HFF-Myc (cell line): ENCODE measurements around the gene PIAS4.

Experiments used
- DNase-seq: peaks from one replicate; pipeline ENCODE4 v3.0.0-alpha.2; 2011; ENCODE audit warnings: low read depth; ENCODE audit errors: extremely low read depth
- H3K4me3 ChIP-seq: replicated peaks from 2 replicates; pipeline ENCODE4 v1.5.1; 2011; ENCODE audit warnings: low read depth, mild to moderate bottlenecking, control low read depth, low read length
- TF ChIP-seq, protein P1 (sequence below): IDR thresholded peaks from 2 replicates; pipeline ENCODE4 v1.5.1; 2012; ENCODE audit warnings: mild to moderate bottlenecking, low read depth, low read length, control low read depth; ENCODE audit errors: missing control alignments

Gene PIAS4

DNA sequence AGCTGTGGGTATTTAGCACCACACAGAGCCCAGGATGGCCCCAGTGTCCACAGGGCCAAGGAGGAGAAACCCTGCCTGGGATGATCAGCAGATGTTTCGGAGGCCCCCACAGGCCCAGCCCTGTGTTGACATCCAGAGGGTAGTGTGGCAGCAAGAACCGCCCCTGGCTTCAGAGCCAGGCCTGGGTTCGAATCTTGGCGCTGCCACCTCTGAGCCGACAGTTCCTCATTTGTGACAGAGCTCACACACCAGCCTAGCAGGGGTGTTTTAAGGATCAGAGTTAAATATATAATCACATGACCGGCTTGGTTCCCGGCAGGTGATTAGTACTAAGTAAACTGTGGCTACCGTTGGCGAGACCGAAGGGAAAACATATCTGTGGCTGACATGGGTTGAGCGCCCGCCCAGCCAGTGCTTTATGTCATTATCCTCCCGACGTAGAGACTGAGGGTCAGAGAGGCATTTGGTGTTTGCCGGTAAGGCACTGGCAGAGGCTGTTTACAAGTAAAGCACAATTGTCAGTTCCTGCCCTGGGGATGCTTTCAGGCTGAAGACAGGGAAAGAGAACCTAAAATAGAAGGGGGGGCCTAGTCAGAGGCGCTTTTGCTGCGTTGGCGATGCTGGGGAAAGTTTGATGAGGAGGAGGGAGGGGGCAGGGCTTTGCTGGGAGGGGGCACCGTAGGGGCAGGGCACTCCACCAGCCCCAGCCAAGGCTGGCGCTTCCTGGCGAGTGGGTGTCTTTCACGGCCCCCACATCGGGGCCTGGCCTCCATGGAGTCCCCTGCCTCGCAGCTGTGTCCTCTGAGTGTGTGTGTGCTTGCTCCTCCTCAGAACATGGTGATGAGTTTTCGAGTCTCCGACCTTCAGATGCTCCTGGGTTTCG, 4.8 kb downstream of the PIAS4 start:
- DNase-seq, result no peak
- no peak overlapping the region for H3K4me3 ChIP-seq
- TF ChIP-seq, protein P1, sequence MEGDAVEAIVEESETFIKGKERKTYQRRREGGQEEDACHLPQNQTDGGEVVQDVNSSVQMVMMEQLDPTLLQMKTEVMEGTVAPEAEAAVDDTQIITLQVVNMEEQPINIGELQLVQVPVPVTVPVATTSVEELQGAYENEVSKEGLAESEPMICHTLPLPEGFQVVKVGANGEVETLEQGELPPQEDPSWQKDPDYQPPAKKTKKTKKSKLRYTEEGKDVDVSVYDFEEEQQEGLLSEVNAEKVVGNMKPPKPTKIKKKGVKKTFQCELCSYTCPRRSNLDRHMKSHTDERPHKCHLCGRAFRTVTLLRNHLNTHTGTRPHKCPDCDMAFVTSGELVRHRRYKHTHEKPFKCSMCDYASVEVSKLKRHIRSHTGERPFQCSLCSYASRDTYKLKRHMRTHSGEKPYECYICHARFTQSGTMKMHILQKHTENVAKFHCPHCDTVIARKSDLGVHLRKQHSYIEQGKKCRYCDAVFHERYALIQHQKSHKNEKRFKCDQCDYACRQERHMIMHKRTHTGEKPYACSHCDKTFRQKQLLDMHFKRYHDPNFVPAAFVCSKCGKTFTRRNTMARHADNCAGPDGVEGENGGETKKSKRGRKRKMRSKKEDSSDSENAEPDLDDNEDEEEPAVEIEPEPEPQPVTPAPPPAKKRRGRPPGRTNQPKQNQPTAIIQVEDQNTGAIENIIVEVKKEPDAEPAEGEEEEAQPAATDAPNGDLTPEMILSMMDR, result no peak

DNA sequence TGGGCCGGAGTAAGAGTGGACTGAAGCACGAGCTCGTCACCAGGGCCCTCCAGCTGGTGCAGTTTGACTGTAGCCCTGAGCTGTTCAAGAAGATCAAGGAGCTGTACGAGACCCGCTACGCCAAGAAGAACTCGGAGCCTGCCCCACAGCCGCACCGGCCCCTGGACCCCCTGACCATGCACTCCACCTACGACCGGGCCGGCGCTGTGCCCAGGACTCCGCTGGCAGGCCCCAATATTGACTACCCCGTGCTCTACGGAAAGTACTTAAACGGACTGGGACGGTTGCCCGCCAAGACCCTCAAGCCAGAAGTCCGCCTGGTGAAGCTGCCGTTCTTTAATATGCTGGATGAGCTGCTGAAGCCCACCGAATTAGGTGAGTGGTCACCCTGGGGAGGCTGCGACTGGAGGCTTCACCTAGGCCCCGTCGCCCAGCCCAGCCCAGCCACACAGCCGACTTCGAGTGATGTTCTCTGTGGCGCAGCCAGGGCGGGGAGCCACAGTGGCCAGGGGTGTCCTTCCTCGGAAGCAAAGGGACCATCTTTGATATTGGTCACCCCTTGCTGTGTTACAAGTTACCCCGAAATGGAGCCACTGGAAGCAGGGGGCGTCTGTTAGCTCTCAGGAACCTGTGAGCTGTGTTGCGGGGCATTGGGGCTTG, 5.6 kb downstream of the PIAS4 start:
- H3K4me3 ChIP-seq, result no peak overlapping the region
- no peak for DNase-seq
- TF ChIP-seq, protein P1, result no peak

DNA sequence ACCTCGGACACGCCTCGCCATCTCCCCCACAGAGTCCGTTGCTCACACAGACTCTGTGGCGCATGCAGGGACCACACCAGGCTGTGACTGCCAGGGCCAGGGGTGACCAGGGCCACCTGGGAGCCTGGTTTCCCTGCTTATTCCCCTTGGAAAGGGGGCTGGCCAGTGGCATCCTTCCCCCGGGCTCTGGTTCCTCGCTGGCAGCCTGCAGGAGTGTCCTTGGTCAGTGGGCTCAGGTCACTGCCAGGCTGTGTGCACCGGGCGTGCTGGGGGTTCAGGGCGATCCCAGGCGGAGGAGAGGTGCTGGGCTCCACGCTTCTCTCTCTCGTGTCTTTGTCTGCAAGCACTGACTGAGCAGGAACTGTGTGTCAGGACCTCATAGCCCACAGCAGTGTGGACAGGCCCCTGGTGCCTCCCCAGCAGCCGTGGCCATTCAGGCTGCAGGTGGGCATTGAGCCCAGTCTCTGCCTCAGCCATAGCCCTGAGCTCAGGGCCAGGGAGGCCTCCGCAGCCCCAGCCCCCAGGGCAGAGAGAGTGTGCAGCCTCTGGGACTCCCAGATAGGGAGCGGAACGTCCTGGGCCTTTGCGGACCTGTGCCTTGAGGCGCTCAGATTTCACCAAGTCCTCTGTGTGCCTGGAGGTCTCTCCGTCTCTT, 6.5 kb downstream of the PIAS4 start:
- DNase-seq, result no peak
- H3K4me3 ChIP-seq, result no peak overlapping the region
- TF ChIP-seq, protein P1, result no peak

DNA sequence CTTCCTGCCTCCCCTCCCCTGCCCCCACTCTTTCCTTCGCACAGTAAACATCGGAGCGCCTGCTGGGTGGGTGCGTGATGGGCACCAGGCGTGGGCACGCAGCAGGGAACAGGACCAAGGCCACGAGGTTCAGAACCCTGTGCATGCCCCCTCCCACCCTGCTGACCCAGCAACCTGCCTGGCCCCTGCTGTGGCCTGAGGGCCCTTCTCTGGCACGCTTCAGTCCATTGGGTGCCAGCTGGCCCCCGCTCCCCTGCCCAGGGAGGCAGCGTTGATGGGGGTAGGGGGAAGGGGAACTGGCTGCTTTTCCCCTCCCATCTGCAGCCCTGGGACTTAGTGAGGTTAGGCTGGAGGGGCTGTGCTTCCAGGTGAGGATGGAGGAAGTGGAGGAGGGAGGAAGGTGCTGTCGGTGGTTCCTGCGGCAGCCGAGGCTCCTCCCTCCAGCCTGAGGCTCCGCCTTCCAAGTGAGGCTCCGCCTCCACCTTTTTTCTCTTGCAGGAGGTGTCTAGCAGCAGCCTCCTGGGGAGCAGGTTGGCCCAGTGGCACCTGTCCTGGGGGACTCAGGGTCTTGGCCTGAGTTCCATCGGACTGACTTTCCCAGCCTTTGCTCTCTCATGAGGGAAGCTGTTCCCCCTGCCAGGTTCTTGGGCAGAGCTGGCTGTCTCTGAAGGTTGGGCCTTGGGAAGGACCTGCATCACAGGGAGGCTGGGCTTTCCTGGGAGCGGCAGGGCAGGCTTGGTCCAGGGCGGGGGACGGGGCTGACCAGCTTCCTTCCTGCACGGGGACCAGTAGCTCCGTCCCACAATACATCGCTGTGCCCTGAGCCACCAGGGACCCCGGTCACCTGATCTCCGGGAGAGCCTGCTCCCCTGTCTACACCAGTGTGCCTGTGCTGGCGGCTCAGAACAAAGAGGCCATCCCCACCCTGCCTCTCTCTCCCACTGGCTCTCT, 7.3 kb downstream of the PIAS4 start:
- no peak for DNase-seq
- H3K4me3 ChIP-seq, result no peak overlapping the region

DNA sequence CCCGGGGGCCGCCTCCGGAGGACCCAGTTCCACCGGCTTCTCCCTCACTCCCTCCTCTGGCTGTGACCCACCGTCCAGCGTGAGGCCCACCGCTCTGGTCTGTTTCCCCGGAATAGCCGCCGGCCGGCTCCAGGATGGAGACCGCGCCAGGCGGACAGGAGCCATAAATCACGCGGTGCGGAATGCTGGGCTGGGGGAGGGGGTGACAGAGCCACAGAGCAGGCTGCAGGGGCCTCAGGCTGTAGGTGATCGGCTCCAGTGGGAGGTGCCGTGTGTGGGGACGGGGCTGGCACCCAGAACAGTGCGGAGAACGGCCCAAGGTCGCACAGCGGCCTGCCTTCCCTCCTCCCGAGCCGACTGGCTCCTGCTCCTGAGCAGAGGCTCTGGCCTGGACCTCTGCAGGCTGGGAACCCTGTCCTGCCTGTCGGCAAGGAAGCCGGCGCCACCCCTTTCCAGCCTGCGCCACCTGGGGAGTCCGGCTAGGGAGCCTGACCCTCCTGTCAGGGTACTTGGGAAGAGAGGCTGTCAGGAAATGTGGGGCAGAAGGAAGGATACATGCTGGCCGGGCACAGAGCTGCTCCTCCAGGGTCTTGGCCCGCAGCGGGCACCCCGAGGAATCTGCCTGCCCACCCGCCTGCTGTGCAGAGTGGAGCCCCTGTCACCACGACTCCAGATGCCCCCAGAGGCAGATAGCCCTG, 8.3 kb downstream of the PIAS4 start:
- no peak for DNase-seq
- H3K4me3 ChIP-seq, result no peak overlapping the region
- TF ChIP-seq, protein P1, result no peak

More for the DNA sequence above, 7.3 kb downstream of the PIAS4 start:
- TF ChIP-seq, protein P1, result no peak
